ENCODE measurements around the gene KLHDC7B.

Gene KLHDC7B

GRCh38 chr22:50587407-50587806, 41.7 kb downstream of the KLHDC7B start:
- no peak overlapping the region for H3K4me3 ChIP-seq (ENCODE audit: control insufficient read depth, low read depth, low read length)
- no peak for TF ChIP-seq CTCF (IDR thresholded peaks at IDR 0.05; ENCODE audit: control insufficient read depth, insufficient read depth, low read depth, low read length, missing control alignments)
- DNase-seq (ENCODE audit: low read depth) = no peak

- H3K4me3 ChIP-seq (ENCODE audit: control insufficient read depth, low read depth, low read length) = no peak overlapping the region
- no peak for TF ChIP-seq CTCF (IDR thresholded peaks at IDR 0.05; ENCODE audit: control insufficient read depth, insufficient read depth, low read depth, low read length, missing control alignments)
- DNase-seq (ENCODE audit: low read depth) = no peak
Observed at GRCh38 chr22:50595189-50595588, 49.5 kb downstream of the KLHDC7B start.

- TF ChIP-seq CTCF (IDR thresholded peaks at IDR 0.05; ENCODE audit: control insufficient read depth, insufficient read depth, low read depth, low read length, missing control alignments) = no peak
Observed at GRCh38 chr22:50597097-50597496, 51.4 kb downstream of the KLHDC7B start.

GRCh38 chr22:50599816-50600455, 54.2 kb downstream of the KLHDC7B start:
- no peak overlapping the region for H3K4me3 ChIP-seq (ENCODE audit: control insufficient read depth, low read depth, low read length)
- no peak for DNase-seq (ENCODE audit: low read depth)
- TF ChIP-seq CTCF (IDR thresholded peaks at IDR 0.05; ENCODE audit: control insufficient read depth, insufficient read depth, low read depth, low read length, missing control alignments) = no peak

More at GRCh38 chr22:50597097-50597496, 51.4 kb downstream of the KLHDC7B start:
- DNase-seq (ENCODE audit: low read depth) = no peak
- H3K4me3 ChIP-seq (ENCODE audit: control insufficient read depth, low read depth, low read length) = no peak overlapping the region

GRCh38 chr22:50600538-50600937, 54.8 kb downstream of the KLHDC7B start, which contains the start of gene MAPK8IP2:
Gene MAPK8IP2 (plus strand): TSS chr22:50600793. CDS start chr22:50600819, 26 bp downstream.
- no peak for DNase-seq (ENCODE audit: low read depth)
- no peak for TF ChIP-seq CTCF (IDR thresholded peaks at IDR 0.05; ENCODE audit: control insufficient read depth, insufficient read depth, low read depth, low read length, missing control alignments)
- no peak within 1 kb of the TSS for H3K4me3 ChIP-seq (ENCODE audit: control insufficient read depth, low read depth, low read length)
